ENCODE results near the gene MYADML2.

DNA sequence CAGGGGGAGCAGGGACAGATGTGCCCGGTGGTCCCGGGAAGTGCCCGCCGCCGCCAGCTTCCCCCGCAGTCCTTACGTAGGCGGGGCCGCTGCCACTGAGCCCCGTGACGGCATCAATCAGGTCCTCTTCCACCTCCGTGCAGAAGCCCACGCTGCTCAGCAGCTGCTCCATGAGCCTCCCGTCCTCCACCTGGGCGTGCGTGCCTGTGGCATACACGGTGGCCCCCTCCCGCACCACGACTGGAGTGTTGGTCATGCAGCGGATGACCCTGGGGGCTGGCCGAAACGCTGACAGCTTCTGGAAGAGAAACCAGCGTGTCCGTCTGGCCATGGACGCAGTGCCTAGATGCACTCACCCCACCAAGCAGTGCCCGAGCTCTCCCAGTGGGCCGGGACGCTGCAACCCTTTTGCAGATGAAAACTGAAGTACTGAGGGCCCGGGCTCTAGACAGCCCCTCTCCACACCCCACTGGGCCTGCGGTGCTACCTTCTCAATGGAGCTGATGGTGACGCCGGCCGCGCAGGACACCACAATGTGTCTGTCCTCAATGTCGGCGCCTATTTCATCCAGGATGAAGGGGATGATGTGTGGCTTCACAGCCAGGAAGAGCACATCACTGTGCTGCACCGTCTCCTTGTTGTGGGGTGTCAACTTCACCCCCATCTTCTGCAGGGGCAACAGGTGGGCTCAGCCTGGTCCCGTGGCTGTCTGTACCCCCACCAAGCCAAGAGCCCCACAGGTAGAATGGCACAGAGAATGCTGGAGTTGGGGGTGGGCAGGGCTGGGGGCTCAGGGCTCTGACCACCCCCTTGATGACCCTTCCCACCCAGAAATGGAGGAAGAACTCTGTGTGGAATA lies 12.0 kb downstream of the MYADML2 start:
- no peak for TF ChIP-seq TAF1 (IDR thresholded peaks at IDR 0.05; ENCODE audit: borderline replicate concordance, low read depth, low read length)
- TF ChIP-seq YY1 (IDR thresholded peaks at IDR 0.05; ENCODE audit: low read depth, low read length), result no peak
- TF ChIP-seq, protein P1, sequence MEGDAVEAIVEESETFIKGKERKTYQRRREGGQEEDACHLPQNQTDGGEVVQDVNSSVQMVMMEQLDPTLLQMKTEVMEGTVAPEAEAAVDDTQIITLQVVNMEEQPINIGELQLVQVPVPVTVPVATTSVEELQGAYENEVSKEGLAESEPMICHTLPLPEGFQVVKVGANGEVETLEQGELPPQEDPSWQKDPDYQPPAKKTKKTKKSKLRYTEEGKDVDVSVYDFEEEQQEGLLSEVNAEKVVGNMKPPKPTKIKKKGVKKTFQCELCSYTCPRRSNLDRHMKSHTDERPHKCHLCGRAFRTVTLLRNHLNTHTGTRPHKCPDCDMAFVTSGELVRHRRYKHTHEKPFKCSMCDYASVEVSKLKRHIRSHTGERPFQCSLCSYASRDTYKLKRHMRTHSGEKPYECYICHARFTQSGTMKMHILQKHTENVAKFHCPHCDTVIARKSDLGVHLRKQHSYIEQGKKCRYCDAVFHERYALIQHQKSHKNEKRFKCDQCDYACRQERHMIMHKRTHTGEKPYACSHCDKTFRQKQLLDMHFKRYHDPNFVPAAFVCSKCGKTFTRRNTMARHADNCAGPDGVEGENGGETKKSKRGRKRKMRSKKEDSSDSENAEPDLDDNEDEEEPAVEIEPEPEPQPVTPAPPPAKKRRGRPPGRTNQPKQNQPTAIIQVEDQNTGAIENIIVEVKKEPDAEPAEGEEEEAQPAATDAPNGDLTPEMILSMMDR (IDR thresholded peaks at IDR 0.05 in 2 of 3, conservative IDR thresholded peaks at IDR 0.05 in 1 of 3; ENCODE audit: control insufficient read depth in 2 of 3, extremely low read depth in 1 of 3, insufficient read depth in 1 of 3, low read depth in 3 of 3, low read length in 3 of 3), result no peak

All from GM12878 (cell line).